Mucosa of rectum (tissue), 2 donors: ENCODE data around the gene NHLRC2.

Source experiments
- H3K27ac ChIP-seq, 2 donors: one replicate each; pipeline ENCODE4 v1.7.0; 2013; ENCODE audit warnings: inconsistent platforms in 2 of 2, low read depth in 2 of 2, low read length in 2 of 2
- H3K27me3 ChIP-seq, 2 donors: one replicate each; pipeline ENCODE4 v1.7.0; 2013; ENCODE audit warnings: low read length in 2 of 2; ENCODE audit not compliant: control insufficient read depth in 2 of 2, insufficient read depth in 2 of 2
- H3K36me3 ChIP-seq, 2 donors: one replicate each; pipeline ENCODE4 v1.7.0; 2013; ENCODE audit warnings: low read length in 2 of 2; ENCODE audit not compliant: control insufficient read depth in 2 of 2, insufficient read depth in 2 of 2
- H3K4me1 ChIP-seq, 2 donors: one replicate each; pipeline ENCODE4 v1.7.0; 2013; ENCODE audit warnings: low read length in 2 of 2, mild to moderate bottlenecking in 1 of 2; ENCODE audit not compliant: control insufficient read depth in 2 of 2, insufficient read depth in 2 of 2
- H3K4me3 ChIP-seq, 2 donors: one replicate each; pipeline ENCODE4 v1.7.0; 2013; ENCODE audit warnings: low read length in 2 of 2
- H3K9ac ChIP-seq, 2 donors: one replicate each; pipeline ENCODE4 v1.7.0; 2013; ENCODE audit warnings: low read length in 2 of 2, low read depth in 1 of 2, mild to moderate bottlenecking in 1 of 2
- H3K9me3 ChIP-seq, 2 donors: one replicate each; pipeline ENCODE4 v1.7.0; 2013; ENCODE audit warnings: low read length in 2 of 2; ENCODE audit not compliant: control insufficient read depth in 2 of 2
- donor health status: healthy.
- donor health status: Normal muscosa, but diverticular disease.

NHLRC2 gene

DNA sequence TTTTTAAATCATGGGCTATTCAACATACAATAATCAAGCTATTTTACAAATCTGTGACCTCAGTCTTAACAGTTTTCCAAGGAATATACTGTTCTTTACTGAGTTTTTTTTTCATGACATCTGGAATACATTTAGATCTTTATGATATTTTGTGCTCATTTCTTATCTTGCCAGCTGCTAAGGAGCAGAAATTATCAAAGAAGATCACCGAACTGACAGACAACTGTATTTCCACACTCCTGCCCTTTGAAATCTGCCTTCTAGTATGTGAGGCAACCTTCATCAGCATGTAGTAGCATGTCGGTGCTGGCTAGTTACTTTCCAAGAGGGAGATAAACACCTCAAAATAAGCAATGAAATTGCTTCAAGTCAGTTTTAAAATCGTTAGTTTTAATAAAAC is 66.4 kb downstream of the NHLRC2 start:
- H3K9ac ChIP-seq, result no peak overlapping the region
- no peak overlapping the region for H3K4me3 ChIP-seq
- H3K27me3 ChIP-seq, result no peaks in the 10 kb centered on the region
- no peak overlapping the region for H3K27ac ChIP-seq
- H3K4me1 ChIP-seq, result peaks cover 0 to 4% of the 10 kb centered on the region in 2 donors
- no peaks in the 10 kb centered on the region for H3K36me3 ChIP-seq
- H3K9me3 ChIP-seq, result no peaks in the 10 kb centered on the region

DNA sequence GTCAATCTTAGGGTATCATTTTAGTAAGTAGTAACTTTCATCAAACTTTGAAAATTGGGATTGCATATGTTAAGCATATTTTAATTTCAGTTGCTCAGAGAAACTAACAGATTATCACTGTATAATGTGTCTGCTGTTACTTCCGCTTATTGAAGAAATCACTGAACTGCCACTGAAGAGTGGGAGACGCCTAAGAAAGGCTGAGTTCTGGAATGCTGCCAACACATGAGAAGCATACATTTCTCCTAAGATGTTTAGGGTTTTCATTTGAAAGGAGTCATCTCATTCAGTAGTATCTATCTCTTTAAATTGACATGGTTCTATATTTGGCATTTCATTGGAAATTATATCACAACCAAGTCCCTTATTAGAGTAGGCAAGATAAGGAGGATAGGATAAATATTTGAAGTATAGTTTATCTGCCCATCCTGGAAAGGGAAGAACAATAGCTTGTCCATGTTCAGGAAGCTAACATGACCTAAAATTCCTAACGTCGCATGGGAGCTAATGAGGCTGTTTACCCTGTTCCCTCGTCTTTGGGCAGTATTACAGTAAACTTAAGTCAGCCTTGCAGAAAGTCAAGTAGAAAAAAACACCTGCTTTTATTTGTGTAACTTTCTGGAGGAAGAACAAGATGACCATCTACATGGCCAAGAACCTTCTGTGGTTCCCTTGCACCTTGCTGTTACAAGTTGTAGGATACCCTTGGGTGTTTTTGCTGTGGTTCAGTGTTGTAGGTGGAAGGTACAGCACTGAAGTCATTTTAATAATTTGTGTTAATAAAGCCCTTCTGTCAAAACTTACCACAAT is 67.3 kb downstream of the NHLRC2 start:
- Histone ChIP-seq H3K27ac (no peak overlapping the region), H3K27me3 (no peaks in the 10 kb centered on the region), H3K36me3 (no peaks in the 10 kb centered on the region), H3K4me3 (no peak overlapping the region), H3K9me3 (no peaks in the 10 kb centered on the region), H3K9ac (no peak overlapping the region), H3K4me1 (peaks cover 0 to 4% of the 10 kb centered on the region in 2 donors)

DNA sequence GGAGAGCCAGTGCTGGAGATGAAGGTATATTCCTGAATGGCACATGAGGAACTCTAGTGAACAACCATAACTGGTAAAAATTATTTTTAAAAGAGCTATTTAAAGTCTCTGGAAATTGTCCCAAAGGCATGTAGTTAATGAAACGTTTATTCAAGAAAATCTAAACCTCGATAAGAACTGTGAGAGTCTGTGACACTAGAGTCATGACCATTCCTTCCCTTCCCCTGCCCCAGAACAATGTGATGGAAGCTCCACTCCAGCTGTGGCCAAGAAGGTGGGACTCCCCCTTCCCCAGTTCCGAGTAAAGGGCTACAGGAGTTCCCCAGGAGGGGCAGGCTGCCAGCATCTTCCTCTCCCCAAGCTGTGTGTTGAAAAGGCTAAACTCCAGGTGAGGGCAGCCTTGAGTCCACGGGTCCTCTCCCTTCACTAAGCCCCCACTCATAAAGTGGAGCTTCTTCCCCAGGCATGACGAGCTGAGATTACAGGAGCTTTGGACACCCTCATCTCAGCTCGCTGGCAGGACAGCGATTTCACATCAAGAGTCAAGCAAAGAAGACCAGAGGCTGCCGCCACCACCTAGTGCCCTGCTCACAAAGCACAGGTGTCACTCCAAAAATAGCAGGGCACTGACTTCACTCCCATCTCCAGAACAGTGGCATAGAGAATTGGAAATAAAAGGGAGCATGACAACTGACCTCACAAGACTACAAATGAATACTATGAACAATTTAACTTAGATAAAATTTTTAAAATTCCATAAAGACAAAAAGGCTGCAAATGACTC is 68.5 kb downstream of the NHLRC2 start:
- Histone ChIP-seq H3K27ac (no peak overlapping the region), H3K27me3 (no peaks in the 10 kb centered on the region), H3K4me1 (peaks cover 0 to 9% of the 10 kb centered on the region in 2 donors), H3K9ac (no peak overlapping the region), H3K4me3 (no peak overlapping the region), H3K36me3 (no peaks in the 10 kb centered on the region), H3K9me3 (no peaks in the 10 kb centered on the region)

DNA sequence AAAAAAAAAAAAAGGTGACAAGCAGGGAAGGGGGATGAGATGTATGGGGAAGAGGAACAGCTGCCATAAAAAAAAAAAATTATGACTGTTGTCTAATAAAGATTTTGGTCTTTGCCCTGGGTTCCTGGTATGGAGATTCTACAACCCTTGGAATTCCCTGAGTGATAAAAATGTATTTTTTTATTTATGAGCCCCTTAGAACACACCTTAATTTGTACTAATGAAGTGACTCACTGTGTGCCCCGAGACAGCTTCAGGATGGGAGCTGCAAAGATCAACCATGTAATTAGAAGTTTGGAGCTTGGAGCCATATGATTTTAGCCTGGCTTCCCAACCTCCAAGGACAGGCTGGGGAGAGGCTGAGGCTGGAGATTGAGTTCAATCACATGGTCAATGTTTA is 69.7 kb downstream of the NHLRC2 start:
- no peak overlapping the region for H3K4me3 ChIP-seq
- H3K9ac ChIP-seq, result no peak overlapping the region
- no peaks in the 10 kb centered on the region for H3K27me3 ChIP-seq
- H3K27ac ChIP-seq, result peak overlapping the region in 1 of 2 donors; percentile 34
- H3K36me3 ChIP-seq, result no peaks in the 10 kb centered on the region
- no peaks in the 10 kb centered on the region for H3K9me3 ChIP-seq
- peaks cover 0 to 9% of the 10 kb centered on the region in 2 donors for H3K4me1 ChIP-seq

DNA sequence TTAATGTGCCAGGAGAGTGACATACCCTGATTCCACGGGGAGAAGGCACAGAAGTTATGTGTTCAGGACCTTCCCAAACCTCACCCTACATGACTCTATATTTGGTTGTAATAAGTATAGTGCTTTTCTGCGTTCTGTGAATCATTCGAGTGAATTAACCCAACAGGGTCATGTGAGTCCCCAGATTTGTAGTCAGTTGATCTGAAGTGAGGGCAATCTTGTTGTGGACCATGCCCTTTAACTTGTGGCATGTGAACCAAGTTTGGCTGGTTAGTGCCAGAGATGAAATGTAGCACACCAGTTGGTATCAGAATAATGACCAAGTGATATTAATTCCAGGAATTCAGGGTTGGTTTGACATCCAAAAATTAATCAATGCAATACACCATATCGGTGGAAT is 70.2 kb downstream of the NHLRC2 start:
- no peaks in the 10 kb centered on the region for H3K9me3 ChIP-seq
- peaks cover 0 to 9% of the 10 kb centered on the region in 2 donors for H3K4me1 ChIP-seq
- H3K9ac ChIP-seq, result no peak overlapping the region
- H3K27ac ChIP-seq, result peak overlapping the region in 1 of 2 donors; percentile 34
- H3K4me3 ChIP-seq, result no peak overlapping the region
- no peaks in the 10 kb centered on the region for H3K36me3 ChIP-seq
- H3K27me3 ChIP-seq, result no peaks in the 10 kb centered on the region

DNA sequence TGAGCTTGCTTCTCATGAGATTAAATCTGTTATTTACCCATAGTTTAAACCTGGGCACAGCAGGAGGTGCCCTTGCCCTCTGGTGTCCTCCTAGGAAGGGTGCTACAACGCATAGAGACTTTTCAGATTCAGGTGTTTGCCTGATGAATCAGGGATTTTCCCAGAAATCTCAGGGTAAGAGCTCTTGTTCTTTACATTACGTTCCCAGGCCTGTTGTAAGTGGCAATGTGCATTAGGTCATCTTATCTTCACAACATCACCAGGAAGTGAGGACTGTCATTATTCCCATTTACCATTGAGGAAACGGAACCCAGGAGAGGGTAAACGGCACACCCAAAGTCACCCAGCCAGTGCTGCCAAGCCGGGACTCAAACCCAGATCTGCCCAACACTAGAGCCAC is 73.0 kb downstream of the NHLRC2 start:
- Histone ChIP-seq H3K9ac (no peak overlapping the region), H3K27ac (peak overlapping the region in 1 of 2 donors; percentile 71)

DNA sequence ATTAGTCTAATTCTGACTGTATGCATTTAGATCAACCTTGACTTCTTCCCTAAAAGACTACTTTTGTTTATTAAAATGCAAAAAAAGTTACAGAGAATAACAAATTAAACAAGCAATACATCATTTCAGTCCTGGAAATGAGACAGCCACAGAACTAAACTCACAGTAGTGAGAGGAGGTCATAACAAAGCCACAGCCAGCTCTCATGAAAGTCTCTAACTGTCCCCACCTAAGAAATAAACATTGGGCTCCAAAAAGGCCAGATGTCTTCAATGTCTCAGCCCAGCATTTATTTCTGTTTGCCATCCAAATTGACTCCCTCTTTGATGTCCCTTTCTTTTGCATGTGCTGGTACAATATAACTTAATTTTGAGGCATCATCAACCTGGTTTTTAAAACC is 74.4 kb downstream of the NHLRC2 start:
- H3K4me3 ChIP-seq, result no peak overlapping the region
- H3K27ac ChIP-seq, result no peak overlapping the region
- no peaks in the 10 kb centered on the region for H3K9me3 ChIP-seq
- H3K27me3 ChIP-seq, result no peaks in the 10 kb centered on the region
- H3K4me1 ChIP-seq, result peaks cover 0 to 9% of the 10 kb centered on the region in 2 donors
- no peak overlapping the region for H3K9ac ChIP-seq
- no peaks in the 10 kb centered on the region for H3K36me3 ChIP-seq

More for the DNA sequence above, 73.0 kb downstream of the NHLRC2 start:
- Histone ChIP-seq H3K9me3 (no peaks in the 10 kb centered on the region), H3K36me3 (no peaks in the 10 kb centered on the region), H3K4me1 (peaks cover 0 to 9% of the 10 kb centered on the region in 2 donors), H3K4me3 (no peak overlapping the region), H3K27me3 (no peaks in the 10 kb centered on the region)

DNA sequence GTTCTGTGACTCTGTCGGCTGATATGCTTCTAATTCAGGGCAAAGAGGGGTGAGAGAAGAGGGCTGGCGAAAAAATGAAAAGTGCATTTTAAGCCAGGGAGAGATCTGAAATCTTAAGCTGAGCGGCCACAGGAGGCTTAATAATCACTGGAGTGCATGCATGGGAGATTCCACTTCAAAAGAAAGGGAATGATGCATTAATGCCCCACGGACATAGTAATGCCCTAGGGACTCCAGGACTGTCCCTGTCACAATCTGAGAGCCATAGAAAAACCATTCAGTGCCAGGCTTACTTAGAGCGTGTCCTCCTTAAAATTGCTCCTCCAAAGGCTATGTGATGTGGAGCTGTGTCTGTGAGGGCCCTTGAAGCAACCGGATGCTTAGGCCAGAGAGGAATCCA is 75.1 kb downstream of the NHLRC2 start:
- no peaks in the 10 kb centered on the region for H3K9me3 ChIP-seq
- no peak overlapping the region for H3K4me3 ChIP-seq
- no peak overlapping the region for H3K9ac ChIP-seq
- no peaks in the 10 kb centered on the region for H3K36me3 ChIP-seq
- no peaks in the 10 kb centered on the region for H3K27me3 ChIP-seq
- H3K27ac ChIP-seq, result no peak overlapping the region
- peaks cover 0 to 5% of the 10 kb centered on the region in 2 donors for H3K4me1 ChIP-seq

DNA sequence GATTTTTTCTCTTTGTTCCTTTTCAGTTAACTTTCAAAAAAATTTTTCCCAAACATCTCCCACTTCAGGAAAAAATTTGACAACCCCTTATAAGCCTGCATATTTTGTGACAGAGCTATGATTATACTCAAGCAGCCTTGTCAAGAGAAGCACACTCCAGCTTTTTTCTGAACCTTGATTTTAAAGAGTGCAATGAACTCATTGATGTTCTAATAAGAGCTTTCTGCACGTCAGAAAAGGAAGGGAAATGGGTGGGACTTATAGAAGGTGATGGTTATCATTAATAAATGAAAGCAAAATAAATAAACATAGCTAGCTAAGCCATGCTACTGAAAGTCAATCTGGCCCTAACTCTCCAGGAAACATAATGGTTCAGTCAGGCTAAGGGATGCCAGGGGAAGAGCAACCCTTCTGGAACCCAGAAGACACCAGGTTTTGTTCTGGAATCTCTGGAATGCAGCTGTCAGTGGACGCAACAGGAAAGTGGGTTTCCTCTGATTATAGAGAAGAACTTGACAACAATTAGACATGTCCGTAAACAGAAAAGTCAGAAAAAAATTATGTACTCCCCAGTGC is 76.1 kb downstream of the NHLRC2 start:
- Histone ChIP-seq H3K4me1 (peaks cover 0 to 5% of the 10 kb centered on the region in 2 donors), H3K27ac (no peak overlapping the region), H3K9me3 (no peaks in the 10 kb centered on the region), H3K4me3 (no peak overlapping the region), H3K27me3 (no peaks in the 10 kb centered on the region), H3K9ac (no peak overlapping the region), H3K36me3 (no peaks in the 10 kb centered on the region)

DNA sequence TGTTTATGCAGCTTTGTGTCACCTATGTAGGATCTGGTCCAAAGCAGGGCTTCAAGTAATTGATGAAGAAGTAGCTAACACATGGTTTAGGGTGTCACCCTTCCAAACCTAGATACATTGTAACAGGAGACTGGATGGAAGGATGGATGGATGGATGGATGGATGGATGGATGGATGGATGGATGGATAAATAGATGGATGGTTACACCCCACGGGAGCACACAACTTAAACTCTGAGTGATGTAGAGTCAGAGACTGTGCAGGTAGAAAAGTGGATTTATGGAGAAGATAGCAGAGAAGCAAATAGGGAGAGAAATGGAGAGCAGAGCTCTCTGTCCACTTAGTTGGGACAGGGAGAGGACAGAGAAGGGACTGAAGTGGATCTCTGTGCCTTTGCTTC is 78.4 kb downstream of the NHLRC2 start:
- Histone ChIP-seq H3K27ac (no peak overlapping the region), H3K9me3 (no peaks in the 10 kb centered on the region), H3K27me3 (no peaks in the 10 kb centered on the region), H3K9ac (no peak overlapping the region), H3K4me1 (no peaks in the 10 kb centered on the region), H3K4me3 (no peak overlapping the region), H3K36me3 (no peaks in the 10 kb centered on the region)
